HepG2 (cell line): ENCODE data around the gene TMCO6. TPM values are rescaled to one million over a fixed set of nuclear protein-coding genes. Genes with fewer than 3 reads are reported as not detected.

ENCODE experiments used
- ATF1 ChIP-seq: IDR thresholded peaks from 2 replicates; pipeline ENCODE4 v1.6.1; 2016; ENCODE audit warnings: mild to moderate bottlenecking, control low read depth
- ELK4 ChIP-seq: sonication (generic); formaldehyde crosslinking; IDR thresholded peaks from 2 replicates; pipeline ENCODE4 v1.9.0; 2021; ENCODE audit warnings: missing genetic modification reagents, borderline replicate concordance
- HHEX ChIP-seq: IDR thresholded peaks from 2 replicates; pipeline ENCODE4 v1.6.1; 2016; ENCODE audit warnings: control low read depth
- KDM1A ChIP-seq: IDR thresholded peaks from 2 replicates; pipeline ENCODE4 v1.6.1; 2016; ENCODE audit warnings: missing compliant biosample characterization
- LBX2 ChIP-seq: sonication (generic); formaldehyde crosslinking; IDR thresholded peaks from 2 replicates; pipeline ENCODE4 v1.5.0; 2020; ENCODE audit warnings: missing genetic modification reagents, mild to moderate bottlenecking, borderline replicate concordance
- MTERF4 ChIP-seq: sonication (generic); formaldehyde crosslinking; IDR thresholded peaks from 2 replicates; pipeline ENCODE4 v1.8.0; 2023; ENCODE audit warnings: mild to moderate bottlenecking, missing genetic modification reagents
- MYC ChIP-seq: sonication (generic); formaldehyde crosslinking; IDR thresholded peaks from 2 replicates; pipeline ENCODE4 v1.9.0; 2021; ENCODE audit warnings: missing genetic modification reagents, borderline replicate concordance
- NCOA2 ChIP-seq: sonication (generic); formaldehyde crosslinking; IDR thresholded peaks from 2 replicates; pipeline ENCODE4 v1.8.0; 2022; ENCODE audit warnings: inconsistent platforms
- NFIC ChIP-seq: IDR thresholded peaks from 2 replicates; pipeline ENCODE4 v1.6.1; 2012; ENCODE audit warnings: mild to moderate bottlenecking, low read length, inconsistent platforms
- SETDB1 ChIP-seq: sonication (generic); formaldehyde crosslinking; IDR thresholded peaks from 2 replicates; pipeline ENCODE4 v1.5.1; 2020; ENCODE audit warnings: missing genetic modification reagents, mild to moderate bottlenecking, borderline replicate concordance
- TBX3 ChIP-seq: fragments of 450-650 bp; IDR thresholded peaks from 2 replicates; pipeline ENCODE4 v1.6.1; 2017; ENCODE audit warnings: antibody characterized with exemption, mild to moderate bottlenecking, inconsistent platforms, borderline replicate concordance
- TEAD3 ChIP-seq: optimal IDR thresholded peaks from 2 replicates; pipeline ENCODE3; 2016; ENCODE audit warnings: borderline replicate concordance
- THAP9 ChIP-seq: sonication (generic); formaldehyde crosslinking; IDR thresholded peaks from 2 replicates; pipeline ENCODE4; 2020; ENCODE audit warnings: missing genetic modification reagents, mild to moderate bottlenecking, borderline replicate concordance
- XRCC5 ChIP-seq: fragments of 200-400 bp; formaldehyde crosslinking; optimal IDR thresholded peaks from 2 replicates; pipeline ENCODE3; 2017; ENCODE audit warnings: mild to moderate bottlenecking, low read length
- ZC3H13 ChIP-seq: sonication (generic); formaldehyde crosslinking; IDR thresholded peaks from 2 replicates; pipeline ENCODE4 v1.8.1; 2023; ENCODE audit warnings: mild to moderate bottlenecking, missing genetic modification reagents, moderate library complexity
- ZNF318 ChIP-seq: sonication (generic); formaldehyde crosslinking; IDR thresholded peaks from 2 replicates; pipeline ENCODE4 v1.4.0; 2020; ENCODE audit warnings: mild to moderate bottlenecking, missing genetic modification reagents
- ZNF850 ChIP-seq: sonication (generic); formaldehyde crosslinking; conservative IDR thresholded peaks from 2 replicates; pipeline ENCODE4 v1.9.0; 2021; ENCODE audit warnings: mild to moderate bottlenecking, missing genetic modification reagents
- polyA plus RNA-seq, 8 experiments: library from polyadenylated mRNA; depleted of rRNA in 3 of 8; stranded (reverse) in 7 of 8; unstranded in 1 of 8; fragments of >200 nt; fragmentation: Illumina TruSeq in 4 of 8; extraction: Trizol in 4 of 8; gene quantifications; 2 replicates each; pipeline versions ENCODE4 v1.2.1 to v1.2.3, GENCODE V29; 2011 to 2016; ENCODE audit warnings: low read depth in 4 of 8, missing spikeins in 1 of 8, mixed read lengths in 1 of 8; ENCODE audit not compliant: insufficient read depth in 1 of 8
- total RNA-seq, 5 experiments: library from RNA; depleted of rRNA; stranded (reverse); fragments of >200 nt; fragmentation: Illumina TruSeq; extraction: Trizol; gene quantifications; 2 replicates each; pipeline ENCODE4 v1.2.3, GENCODE V29; 2016; ENCODE audit warnings: low read depth in 1 of 5

TMCO6 gene
- total and polyA plus RNA-seq, 2 of the 13 experiments (the other 11 are each of a cell fraction or from before 2014, with no cell fraction given) = 16.6 to 28.2 TPM

- TF ChIP-seq ELK4 (CRISPR knock-in tag) (no peak), MYC (no peak), KDM1A (peak; percentile 63; the same call in 1 of the 2 replicates), ZNF318 (CRISPR knock-in tag) (no peak), NFIC (peak; percentile 74; the same call in 1 of the 2 replicates), XRCC5 (no peak), TBX3 (0 out of 2 replicates have a peak, but pooled peaks have one; percentile 26), ATF1 (CRISPR knock-in tag) (no peak; the same call in 1 of the 2 replicates), HHEX (CRISPR knock-in tag) (no peak), THAP9 (no peak), LBX2 (CRISPR knock-in tag) (no peak), TEAD3 (CRISPR knock-in tag) (no peak), NCOA2 (CRISPR knock-in tag) (peak; percentile 85), ZC3H13 (no peak), ZNF850 (CRISPR knock-in tag) (no peak), MTERF4 (CRISPR knock-in tag) (no peak), SETDB1 (CRISPR knock-in tag) (no peak)
These were observed 32.2 kb upstream of the TMCO6 start (continued) for GRCh38 chr5:140607031-140607430.
